ENCODE results near the gene TFAP2E. TPM values are rescaled to one million over a fixed set of nuclear protein-coding genes. Genes with fewer than 3 reads are reported as not detected.

Gene TFAP2E
- total RNA-seq, 1 experiment from 2014 or later, result 6.1 TPM

- H3K9ac ChIP-seq (ENCODE audit: low read length), result no peak overlapping the region
- no peak for TF ChIP-seq SIN3A (IDR thresholded peaks at IDR 0.05; ENCODE audit: low read depth)
- TF ChIP-seq CEBPB (IDR thresholded peaks at IDR 0.05; ENCODE audit: low read depth), result no peak
- no peak for TF ChIP-seq ATF3 (IDR thresholded peaks at IDR 0.05)
- TF ChIP-seq TCF7L2 (IDR thresholded peaks at IDR 0.05; ENCODE audit: borderline replicate concordance, extremely low read depth, insufficient read depth, insufficient read length), result no peak
- no peak for TF ChIP-seq JUND (IDR thresholded peaks at IDR 0.05)
- TF ChIP-seq EZH2phosphoT487 (IDR thresholded peaks at IDR 0.05; ENCODE audit: borderline replicate concordance), result no peak
- TF ChIP-seq EZH2 (IDR thresholded peaks at IDR 0.05), result no peak
- no peak for TF ChIP-seq FOSL1 (IDR thresholded peaks at IDR 0.05; ENCODE audit: low read depth)
- no peak for TF ChIP-seq CBX3 (IDR thresholded peaks at IDR 0.05; ENCODE audit: low read depth)
- TF ChIP-seq MAX (IDR thresholded peaks at IDR 0.05), result no peak
- no peak for TF ChIP-seq SRF (IDR thresholded peaks at IDR 0.05; ENCODE audit: low read depth)
- no peak for TF ChIP-seq ELF1 (IDR thresholded peaks at IDR 0.05; ENCODE audit: borderline replicate concordance, low read depth)
- TF ChIP-seq POLR2A (IDR thresholded peaks at IDR 0.05; ENCODE audit: borderline replicate concordance, extremely low read depth, insufficient read depth, insufficient read length), result no peak
- no peak for TF ChIP-seq CTCF (IDR thresholded peaks at IDR 0.05 in 2 of 3, conservative IDR thresholded peaks at IDR 0.05 in 1 of 3; ENCODE audit: borderline replicate concordance in 1 of 3, insufficient read depth in 1 of 3, low read depth in 2 of 3, low read length in 2 of 3)
- TF ChIP-seq RAD21 (IDR thresholded peaks at IDR 0.05; ENCODE audit: low read depth), result no peak
- H3K4me2 ChIP-seq (ENCODE audit: low read length), result no peak overlapping the region
- H3K27me3 ChIP-seq (ENCODE audit: insufficient read depth, low read length), result no peaks in the 10 kb centered on the region
- H4K20me1 ChIP-seq (ENCODE audit: insufficient read depth), result no peaks in the 10 kb centered on the region
- ATAC-seq (no peak), DNase-seq (ENCODE audit: low read depth, low spot score) (no peak)
- H3K79me2 ChIP-seq (ENCODE audit: insufficient read depth, low read length), result no peaks in the 10 kb centered on the region
- ChIA-PET CTCF (no interaction called here), POLR2A (no interaction called here), RAD21 (ENCODE audit: low non-redundant PET in 1 of 2, low total read pairs in 2 of 2, uncharacterized antibody in 2 of 2, unreplicated experiment in 2 of 2) (no interaction called here)
- no peaks in the 10 kb centered on the region for H3K9me3 ChIP-seq (ENCODE audit: control insufficient read depth in 1 of 2, insufficient read depth in 1 of 2, low read depth in 1 of 2, low read length in 2 of 2)
- no TSS peak for BruUV-seq (replicated peaks)
- H3K27ac ChIP-seq (ENCODE audit: low read depth, low read length), result no peak overlapping the region
- no peaks in the 10 kb centered on the region for H3K9me2 ChIP-seq (ENCODE audit: insufficient read depth)
- H2AFZ ChIP-seq (ENCODE audit: low read depth, low read length, poor library complexity, severe bottlenecking), result no peak overlapping the region
- H3K36me3 ChIP-seq (ENCODE audit: control insufficient read depth in 1 of 2, insufficient read depth in 2 of 2, low read length in 2 of 2), result peaks cover 0 to 8% of the 10 kb centered on the region in 2 experiments; a peak in 2 of 4 replicates
- no peaks in the 10 kb centered on the region for H3K4me1 ChIP-seq (ENCODE audit: control insufficient read depth in 1 of 2, insufficient read depth in 2 of 2, low read length in 2 of 2)
- intact Hi-C loops (cut with micrococcal nuclease), result no loop called here
- H3K4me3 ChIP-seq (replicated peaks in 1 of 2; ENCODE audit: low read depth in 1 of 2, low read length in 2 of 2), result no peak overlapping the region
Measured at GRCh38 chr1:35590476-35591040, 17.4 kb downstream of the TFAP2E start.

Data from HCT116 (cell line).